Lung (tissue), 12 donors: ENCODE data around the gene BRD9. TPM values are rescaled to one million over a fixed set of nuclear protein-coding genes. Genes with fewer than 3 reads are reported as not detected.

Experiments
- ATAC-seq: fragments of 200-7000 bp; cut with Tn5 transposase; one replicate; pipeline ENCODE4 v1.9.1; 2020; ENCODE audit warnings: moderate number of reproducible peaks; ENCODE audit not compliant: insufficient read depth, low FRiP score
- DNase-seq, 3 donors: peaks; one replicate each; pipeline ENCODE4 v3.0.0-alpha.2; 2013 to 2017
- H3K27ac ChIP-seq, 2 donors: one replicate each; pipeline ENCODE4 v1.5.1; 2013; ENCODE audit warnings: mild to moderate bottlenecking in 2 of 2, moderate library complexity in 2 of 2, control low read depth in 1 of 2, inconsistent platforms in 1 of 2, low read depth in 1 of 2, low read length in 1 of 2
- H3K27me3 ChIP-seq, 3 donors: one replicate each; pipeline ENCODE4 v1.5.1; 2013; ENCODE audit warnings: low read length in 2 of 3; ENCODE audit not compliant: control insufficient read depth in 3 of 3, insufficient read depth in 3 of 3
- H3K36me3 ChIP-seq, 4 donors: one replicate each; pipeline ENCODE4 v1.5.1; 2013; ENCODE audit warnings: low read length in 4 of 4, mild to moderate bottlenecking in 1 of 4, moderate library complexity in 1 of 4; ENCODE audit not compliant: control insufficient read depth in 4 of 4, insufficient read depth in 4 of 4
- H3K4me1 ChIP-seq, 5 donors: one replicate each; pipeline ENCODE4 v1.5.1; 2013; ENCODE audit warnings: low read length in 5 of 5, mild to moderate bottlenecking in 2 of 5, moderate library complexity in 1 of 5; ENCODE audit not compliant: control insufficient read depth in 5 of 5, insufficient read depth in 5 of 5
- H3K4me3 ChIP-seq: one replicate; pipeline ENCODE4 v1.5.1; 2013; ENCODE audit warnings: mild to moderate bottlenecking, control low read depth, moderate library complexity
- H3K9ac ChIP-seq, 2 donors: one replicate each; pipeline ENCODE4 v1.5.1; 2013; ENCODE audit warnings: low read length in 2 of 2, control low read depth in 1 of 2; ENCODE audit not compliant: insufficient read depth in 1 of 2
- H3K9me3 ChIP-seq, 4 donors: one replicate each; pipeline ENCODE4 v1.5.1; 2013; ENCODE audit warnings: low read length in 3 of 4, mild to moderate bottlenecking in 1 of 4, moderate library complexity in 1 of 4; ENCODE audit not compliant: control insufficient read depth in 4 of 4, insufficient read depth in 3 of 4
- WGBS, 2 donors: extraction: QIAGEN DNeasy Blood & Tissue Kit; methylation state at CpG; one replicate each; pipeline ENCODE4 v1.1.7; 2013; 5-methylcytosine and 5-hydroxymethylcytosine counted together
- polyA plus RNA-seq, 2 donors: library from polyadenylated mRNA; stranded (reverse); fragments of 200-250 nt; gene quantifications; one replicate each; pipeline ENCODE4 v1.2.1, GENCODE V29; 2013
- total RNA-seq, 2 donors: library from RNA; depleted of rRNA in 1 of 2; stranded (reverse); fragments of >200 nt in 1 of 2; gene quantifications; one replicate each; pipeline ENCODE4 v1.2.1, GENCODE V29; 2014 to 2021
- TF ChIP-seq, protein P1 (sequence below): IDR thresholded peaks from 2 replicates; pipeline ENCODE4 v1.5.1; 2012; ENCODE audit warnings: mild to moderate bottlenecking; ENCODE audit errors: control extremely low read depth, extremely low read depth
- donor health status: control.
- donor health status: control.
- donor health status: Bipolar disorder and iron deficiency.
- donor health status: healthy.
- donor health status: DM: yes; HTN: yes; CAD: no.

Gene BRD9
- total and polyA plus RNA-seq, 4 donors, result 24.3 to 69.7 (median 37.3) TPM

DNA sequence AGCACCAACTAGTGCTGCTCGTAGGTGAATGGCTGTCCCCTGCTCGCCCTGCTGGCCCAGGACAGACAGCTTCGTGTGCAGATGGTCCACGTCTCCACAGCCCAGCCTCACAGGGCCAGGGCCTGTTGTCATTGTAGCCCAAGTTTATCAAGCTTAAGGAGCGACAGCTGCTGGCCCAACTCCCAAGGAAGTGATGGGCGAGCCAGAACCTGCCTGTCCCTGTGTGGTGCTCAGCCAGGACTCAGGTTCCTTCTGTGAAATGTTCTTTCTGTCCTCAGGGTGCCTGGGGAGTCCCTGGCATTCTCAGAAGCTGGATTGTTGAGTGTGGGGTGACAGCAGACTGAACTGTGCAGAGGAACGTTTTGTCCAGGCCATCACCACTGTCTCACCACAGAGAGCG, 16.5 kb upstream of the BRD9 start:
- Histone ChIP-seq H3K9ac (no peak overlapping the region), H3K27ac (no peak overlapping the region), H3K36me3 (peaks cover 0 to 12% (median 4%) of the 10 kb centered on the region in 4 donors), H3K4me1 (no peaks in the 10 kb centered on the region), H3K4me3 (no peak overlapping the region), H3K27me3 (no peaks in the 10 kb centered on the region), H3K9me3 (no peaks in the 10 kb centered on the region)
- no peak for ATAC-seq
- 90 to 92% methylated on average over 8 of the region's 8 CpGs for WGBS, 2 donors
- DNase-seq, result no peak
- TF ChIP-seq, protein P1, sequence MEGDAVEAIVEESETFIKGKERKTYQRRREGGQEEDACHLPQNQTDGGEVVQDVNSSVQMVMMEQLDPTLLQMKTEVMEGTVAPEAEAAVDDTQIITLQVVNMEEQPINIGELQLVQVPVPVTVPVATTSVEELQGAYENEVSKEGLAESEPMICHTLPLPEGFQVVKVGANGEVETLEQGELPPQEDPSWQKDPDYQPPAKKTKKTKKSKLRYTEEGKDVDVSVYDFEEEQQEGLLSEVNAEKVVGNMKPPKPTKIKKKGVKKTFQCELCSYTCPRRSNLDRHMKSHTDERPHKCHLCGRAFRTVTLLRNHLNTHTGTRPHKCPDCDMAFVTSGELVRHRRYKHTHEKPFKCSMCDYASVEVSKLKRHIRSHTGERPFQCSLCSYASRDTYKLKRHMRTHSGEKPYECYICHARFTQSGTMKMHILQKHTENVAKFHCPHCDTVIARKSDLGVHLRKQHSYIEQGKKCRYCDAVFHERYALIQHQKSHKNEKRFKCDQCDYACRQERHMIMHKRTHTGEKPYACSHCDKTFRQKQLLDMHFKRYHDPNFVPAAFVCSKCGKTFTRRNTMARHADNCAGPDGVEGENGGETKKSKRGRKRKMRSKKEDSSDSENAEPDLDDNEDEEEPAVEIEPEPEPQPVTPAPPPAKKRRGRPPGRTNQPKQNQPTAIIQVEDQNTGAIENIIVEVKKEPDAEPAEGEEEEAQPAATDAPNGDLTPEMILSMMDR, result no peak

DNA sequence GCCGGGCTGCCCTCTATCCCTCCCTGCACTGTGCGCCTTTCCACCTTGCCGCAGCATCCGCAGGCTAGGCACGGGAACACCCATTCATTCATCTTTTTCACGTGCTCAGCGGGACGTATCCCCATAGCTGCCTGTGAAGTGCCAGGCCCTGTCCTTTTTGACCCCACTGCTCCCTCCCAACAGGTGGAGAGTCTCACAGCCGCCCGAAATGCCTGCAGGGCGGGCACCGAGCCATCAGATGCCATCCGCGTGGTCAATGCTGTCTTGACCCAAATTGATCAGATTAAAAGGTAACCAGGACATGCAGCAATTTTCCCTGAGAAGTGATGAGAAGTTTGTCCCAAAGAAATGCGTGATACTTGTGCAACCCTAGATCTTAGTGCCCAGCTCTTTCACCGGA, 15.6 kb upstream of the BRD9 start:
- Histone ChIP-seq H3K27ac (no peak overlapping the region), H3K9ac (no peak overlapping the region), H3K27me3 (no peaks in the 10 kb centered on the region), H3K4me1 (no peaks in the 10 kb centered on the region), H3K9me3 (no peaks in the 10 kb centered on the region), H3K4me3 (no peak overlapping the region), H3K36me3 (peaks cover 0 to 12% (median 4%) of the 10 kb centered on the region in 4 donors)
- DNase-seq (no peak), ATAC-seq (no peak)
- WGBS, 2 donors, result 96% methylated on average over 16 of the region's 16 CpGs
- TF ChIP-seq, protein P1, result no peak

DNA sequence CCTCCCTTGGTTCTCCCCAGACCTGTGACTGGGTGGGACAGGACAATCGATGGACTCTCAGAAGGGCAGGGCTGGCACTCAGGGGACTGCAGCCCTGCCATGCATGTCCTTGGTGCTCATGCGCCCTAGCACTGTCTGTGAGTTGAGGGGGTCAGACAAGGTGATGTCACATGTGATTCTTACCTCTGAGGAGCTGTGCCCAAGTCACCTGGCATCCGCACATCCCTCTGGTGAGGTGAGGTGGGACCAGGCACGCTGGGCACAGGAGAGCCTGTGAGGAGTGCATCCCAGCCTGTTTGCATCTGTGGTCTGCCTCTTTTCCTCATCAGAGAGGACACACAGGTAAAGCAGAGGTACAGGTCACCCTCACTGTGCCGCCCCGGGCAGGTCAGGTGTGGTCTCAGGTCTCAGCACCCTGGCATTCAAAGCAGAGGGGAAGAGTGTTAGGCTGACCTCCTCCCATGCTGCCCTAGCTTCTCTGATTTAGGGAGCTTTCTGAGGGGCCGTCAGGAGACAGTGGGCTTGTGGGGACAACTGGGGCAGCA, 14.8 kb upstream of the BRD9 start:
- no peaks in the 10 kb centered on the region for H3K9me3 ChIP-seq
- no peak overlapping the region for H3K27ac ChIP-seq
- WGBS, 2 donors, result 96 to 98% methylated on average over 7 of the region's 7 CpGs
- no peaks in the 10 kb centered on the region for H3K27me3 ChIP-seq
- no peak for ATAC-seq
- H3K4me1 ChIP-seq, result no peaks in the 10 kb centered on the region
- no peak overlapping the region for H3K4me3 ChIP-seq
- TF ChIP-seq, protein P1, result no peak
- peaks cover 0 to 12% (median 4%) of the 10 kb centered on the region in 4 donors for H3K36me3 ChIP-seq
- no peak for DNase-seq
- H3K9ac ChIP-seq, result no peak overlapping the region

DNA sequence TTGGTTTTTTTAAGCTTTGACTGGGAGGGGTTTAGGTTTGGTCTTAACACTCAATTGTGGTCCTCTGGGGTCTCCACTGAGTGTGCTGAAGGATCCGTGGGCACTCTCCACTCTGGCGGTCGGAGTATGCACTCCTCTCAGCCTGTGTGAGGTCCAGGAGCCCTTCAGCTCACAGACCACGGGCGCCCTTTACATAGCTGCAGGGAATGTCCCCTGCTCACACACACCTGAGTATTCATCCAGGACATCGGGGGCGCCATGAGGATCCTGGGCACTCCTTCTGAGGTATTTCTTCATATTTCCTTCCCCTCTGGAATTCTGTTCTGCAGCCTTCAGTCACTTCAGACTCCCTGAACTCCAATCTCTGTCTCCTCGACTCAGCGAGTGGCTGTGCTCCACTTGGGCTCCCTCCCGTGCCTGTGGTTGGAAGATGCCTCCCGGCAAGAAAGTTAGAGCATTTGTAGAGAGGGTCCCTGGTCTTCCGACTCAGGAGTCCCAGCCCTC, 12.6 kb upstream of the BRD9 start:
- Histone ChIP-seq H3K36me3 (peaks cover 0 to 12% (median 4%) of the 10 kb centered on the region in 4 donors), H3K27ac (no peak overlapping the region), H3K9ac (no peak overlapping the region), H3K27me3 (no peaks in the 10 kb centered on the region), H3K4me1 (peaks cover 0 to 3% (median 0%) of the 10 kb centered on the region in 5 donors), H3K9me3 (no peaks in the 10 kb centered on the region), H3K4me3 (no peak overlapping the region)
- ATAC-seq (no peak), DNase-seq (no peak)
- TF ChIP-seq, protein P1, result no peak
- WGBS, 2 donors, result 88 to 95% methylated on average over 12 of the region's 12 CpGs
